Vagina (tissue), 2 donors: ENCODE data around the gene MS4A15. TPM values are rescaled to one million over a fixed set of nuclear protein-coding genes. Genes with fewer than 3 reads are reported as not detected.
A peak's percentile ranks its signal among the peaks of the same experiment; 100 is the strongest.

Source experiments
- DNase-seq, 2 donors: peaks; one replicate each; pipeline ENCODE4 v3.0.0-alpha.2; 2017; ENCODE audit errors: extremely low spot score in 2 of 2
- H3K27ac ChIP-seq: fragments of 200-600 bp; sonication (generic); one replicate; pipeline ENCODE4 v1.5.1; 2019
- H3K27me3 ChIP-seq: fragments of 200-600 bp; sonication (generic); one replicate; pipeline ENCODE4 v1.5.1; 2019
- H3K36me3 ChIP-seq, 2 donors: fragments of 200-600 bp; sonication (generic); one replicate each; pipeline ENCODE4 v1.5.1; 2017 to 2019
- H3K4me1 ChIP-seq: fragments of 200-600 bp; sonication (generic); one replicate; pipeline ENCODE4 v1.5.1; 2019
- H3K4me3 ChIP-seq, 2 donors: fragments of 200-600 bp; sonication (generic); 1 replicate in 1 of 2; 2 replicates in 1 of 2; pipeline ENCODE4 v1.5.1; 2016 to 2019
- H3K9me3 ChIP-seq: fragments of 200-600 bp; sonication (generic); one replicate; pipeline ENCODE4 v1.5.1; 2019
- CTCF ChIP-seq, 3 experiments: fragments of 450-650 bp in 2 of 3; fragments of 200-600 bp in 1 of 3; sonication (generic) in 1 of 3; IDR thresholded peaks; one replicate each; pipeline ENCODE4 v1.5.1; 2017 to 2019; ENCODE audit warnings: antibody characterized with exemption in 3 of 3, mild to moderate bottlenecking in 2 of 3, moderate library complexity in 2 of 3
- POLR2A ChIP-seq, 2 donors: fragments of 450-650 bp; IDR thresholded peaks; one replicate each; pipeline ENCODE4 v1.6.1; 2017; ENCODE audit warnings: antibody characterized with exemption in 2 of 2, mild to moderate bottlenecking in 2 of 2, moderate library complexity in 2 of 2
- POLR2AphosphoS5 ChIP-seq, 2 donors: sonication (generic); formaldehyde crosslinking; IDR thresholded peaks; one replicate each; pipeline ENCODE4 v1.9.0; 2017; ENCODE audit warnings: antibody characterized with exemption in 2 of 2, mild to moderate bottlenecking in 2 of 2, low read depth in 1 of 2; ENCODE audit not compliant: insufficient read depth in 1 of 2
- intact Hi-C: fragments of 100-400 bp; cut with DNase I; formaldehyde crosslinking; loops from one replicate; pipeline ENCODE4 v1.15.1; 2023
- total RNA-seq: library from RNA; depleted of rRNA; stranded (reverse); fragments of >200 nt; gene quantifications from one replicate; pipeline ENCODE4 v1.2.3, GENCODE V29; 2016

The MS4A15 gene
- total RNA-seq, 1 donor from 2014 or later = not detected

- H3K27me3 ChIP-seq = no peaks in the 10 kb centered on the region
- no peak overlapping the region for H3K27ac ChIP-seq
- no peak overlapping the region for H3K4me3 ChIP-seq
- TF ChIP-seq POLR2A (IDR thresholded peaks at IDR 0.05) = no peak
- peak; percentile 44 to 75 (median 52) for TF ChIP-seq CTCF (IDR thresholded peaks at IDR 0.05)
- no peaks in the 10 kb centered on the region for H3K36me3 ChIP-seq
- intact Hi-C loops = no loop called here
- DNase-seq = no peak
- H3K4me1 ChIP-seq = no peaks in the 10 kb centered on the region
- no peaks in the 10 kb centered on the region for H3K9me3 ChIP-seq
Measured at GRCh38 chr11:60775420-60775961, 18.8 kb downstream of the MS4A15 start.

- intact Hi-C loops = no loop called here
Measured at GRCh38 chr11:60776167-60776566, 19.5 kb downstream of the MS4A15 start.

GRCh38 chr11:60777106-60777505 lies 20.4 kb downstream of the MS4A15 start:
- Histone ChIP-seq H3K27me3 (no peaks in the 10 kb centered on the region), H3K4me3 (no peak overlapping the region), H3K27ac (no peak overlapping the region), H3K9me3 (no peaks in the 10 kb centered on the region), H3K4me1 (no peaks in the 10 kb centered on the region), H3K36me3 (no peaks in the 10 kb centered on the region)
- DNase-seq = no peak
- intact Hi-C loops = no loop called here
- no peak for TF ChIP-seq CTCF (IDR thresholded peaks at IDR 0.05)
- no peak for TF ChIP-seq POLR2AphosphoS5 (IDR thresholded peaks at IDR 0.05; ENCODE audit: insufficient read depth in 1 of 2, low read depth in 1 of 2)

More at GRCh38 chr11:60776167-60776566, 19.5 kb downstream of the MS4A15 start:
- Histone ChIP-seq H3K4me1 (no peaks in the 10 kb centered on the region), H3K4me3 (no peak overlapping the region), H3K27me3 (no peaks in the 10 kb centered on the region), H3K36me3 (no peaks in the 10 kb centered on the region), H3K27ac (no peak overlapping the region), H3K9me3 (no peaks in the 10 kb centered on the region)
- no peak for TF ChIP-seq POLR2A (IDR thresholded peaks at IDR 0.05)
- no peak for TF ChIP-seq CTCF (IDR thresholded peaks at IDR 0.05)
- TF ChIP-seq POLR2AphosphoS5 (IDR thresholded peaks at IDR 0.05; ENCODE audit: insufficient read depth in 1 of 2, low read depth in 1 of 2) = no peak
- DNase-seq = no peak

- H3K9me3 ChIP-seq = no peaks in the 10 kb centered on the region
- intact Hi-C loops = no loop called here
- TF ChIP-seq POLR2AphosphoS5 (IDR thresholded peaks at IDR 0.05; ENCODE audit: insufficient read depth in 1 of 2, low read depth in 1 of 2) = no peak
- TF ChIP-seq POLR2A (IDR thresholded peaks at IDR 0.05) = no peak
- TF ChIP-seq CTCF (IDR thresholded peaks at IDR 0.05) = no peak
- H3K4me1 ChIP-seq = no peaks in the 10 kb centered on the region
- no peaks in the 10 kb centered on the region for H3K27me3 ChIP-seq
- DNase-seq = no peak
- H3K4me3 ChIP-seq = no peak overlapping the region
- no peaks in the 10 kb centered on the region for H3K36me3 ChIP-seq
- no peak overlapping the region for H3K27ac ChIP-seq
Measured at GRCh38 chr11:60777572-60777971, 20.9 kb downstream of the MS4A15 start.

GRCh38 chr11:60780065-60780464 lies 23.4 kb downstream of the MS4A15 start:
- H3K27me3 ChIP-seq = no peaks in the 10 kb centered on the region
- H3K9me3 ChIP-seq = no peaks in the 10 kb centered on the region
- H3K27ac ChIP-seq = no peak overlapping the region
- TF ChIP-seq CTCF (IDR thresholded peaks at IDR 0.05) (no peak), POLR2AphosphoS5 (IDR thresholded peaks at IDR 0.05; ENCODE audit: insufficient read depth in 1 of 2, low read depth in 1 of 2) (no peak), POLR2A (IDR thresholded peaks at IDR 0.05) (no peak)
- no peak overlapping the region for H3K4me3 ChIP-seq
- no peak for DNase-seq
- intact Hi-C loops = no loop called here
- no peaks in the 10 kb centered on the region for H3K36me3 ChIP-seq
- no peaks in the 10 kb centered on the region for H3K4me1 ChIP-seq
